Cardiac muscle cell (in vitro differentiated cells and primary cell): ENCODE data around the gene CCDC6. TPM values are rescaled to one million over a fixed set of nuclear protein-coding genes. Genes with fewer than 3 reads are reported as not detected.
"Not testable (repeated sequence)": the region's sequence is repeated elsewhere in the genome, so short reads cannot be mapped to it uniquely, and the experiment has no call there.

Experiments
- DNase-seq, 2 donors: peaks; one replicate each; pipeline versions ENCODE4 v3.0.0 to v3.0.0-alpha.2; 2010 to 2017; ENCODE audit warnings: low read depth in 1 of 2, low spot score in 1 of 2
- H3K27ac ChIP-seq: fragments of 200-600 bp; sonication (generic); 2 replicates; pipeline ENCODE4 v1.5.1; 2016
- H3K27me3 ChIP-seq: fragments of 200-600 bp; sonication (generic); 2 replicates; pipeline ENCODE4 v1.6.0; 2016; ENCODE audit warnings: control low read depth
- H3K36me3 ChIP-seq: fragments of 200-600 bp; sonication (generic); 2 replicates; pipeline ENCODE4 v1.5.1; 2016; ENCODE audit warnings: control low read depth
- H3K4me1 ChIP-seq: fragments of 200-600 bp; sonication (generic); 2 replicates; pipeline ENCODE4 v1.8.1; 2017; ENCODE audit warnings: low read depth, mild to moderate bottlenecking, mixed run types
- H3K4me3 ChIP-seq: fragments of 200-600 bp; sonication (generic); 2 replicates; pipeline ENCODE4 v1.5.1; 2016; ENCODE audit warnings: mild to moderate bottlenecking
- H3K9me3 ChIP-seq: fragments of 200-600 bp; sonication (generic); 2 replicates; pipeline ENCODE4 v1.5.1; 2017; ENCODE audit warnings: low read depth, mild to moderate bottlenecking, control low read depth
- polyA plus RNA-seq: library from polyadenylated mRNA; unstranded; fragments of >200 nt; fragmentation: Nextera tagmentation; extraction: Ambion mirVana; gene quantifications from 2 replicates; pipeline ENCODE4 v1.2.1, GENCODE V29; 2016
- total RNA-seq: library from RNA; depleted of rRNA; stranded (reverse); fragments of >200 nt; gene quantifications from 2 replicates; pipeline ENCODE4 v1.2.3, GENCODE V29; 2016
- TF ChIP-seq, protein P1 (sequence below): IDR thresholded peaks from 2 replicates; pipeline ENCODE4 v1.5.1; 2012; ENCODE audit warnings: low read depth, mild to moderate bottlenecking, low read length

The CCDC6 gene
- total and polyA plus RNA-seq, 2 experiments from 2014 or later: 11.0 to 22.2 TPM

DNA sequence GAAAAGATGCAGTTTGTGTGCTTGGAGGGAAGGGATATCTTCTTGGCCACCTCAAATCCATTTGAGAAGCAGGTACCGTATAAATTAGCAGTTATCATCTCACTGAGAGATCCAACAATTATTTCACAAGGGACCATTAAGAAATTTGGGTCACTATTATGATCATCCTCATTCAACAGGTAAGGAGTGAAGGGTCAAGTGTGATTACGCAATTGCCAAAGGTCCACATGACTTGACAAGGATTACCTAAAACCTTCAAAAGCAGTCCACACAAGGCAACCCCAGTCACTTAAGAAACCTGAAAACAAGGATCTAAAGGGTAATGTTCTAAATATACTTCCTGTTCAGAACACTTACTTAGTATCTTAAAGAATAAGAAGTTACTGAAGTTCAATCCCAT lies 27.4 kb downstream of the CCDC6 start:
- no peak overlapping the region for H3K4me3 ChIP-seq
- no peaks in the 10 kb centered on the region for H3K9me3 ChIP-seq
- H3K27me3 ChIP-seq: no peaks in the 10 kb centered on the region
- H3K36me3 ChIP-seq: no peaks in the 10 kb centered on the region
- TF ChIP-seq, protein P1, sequence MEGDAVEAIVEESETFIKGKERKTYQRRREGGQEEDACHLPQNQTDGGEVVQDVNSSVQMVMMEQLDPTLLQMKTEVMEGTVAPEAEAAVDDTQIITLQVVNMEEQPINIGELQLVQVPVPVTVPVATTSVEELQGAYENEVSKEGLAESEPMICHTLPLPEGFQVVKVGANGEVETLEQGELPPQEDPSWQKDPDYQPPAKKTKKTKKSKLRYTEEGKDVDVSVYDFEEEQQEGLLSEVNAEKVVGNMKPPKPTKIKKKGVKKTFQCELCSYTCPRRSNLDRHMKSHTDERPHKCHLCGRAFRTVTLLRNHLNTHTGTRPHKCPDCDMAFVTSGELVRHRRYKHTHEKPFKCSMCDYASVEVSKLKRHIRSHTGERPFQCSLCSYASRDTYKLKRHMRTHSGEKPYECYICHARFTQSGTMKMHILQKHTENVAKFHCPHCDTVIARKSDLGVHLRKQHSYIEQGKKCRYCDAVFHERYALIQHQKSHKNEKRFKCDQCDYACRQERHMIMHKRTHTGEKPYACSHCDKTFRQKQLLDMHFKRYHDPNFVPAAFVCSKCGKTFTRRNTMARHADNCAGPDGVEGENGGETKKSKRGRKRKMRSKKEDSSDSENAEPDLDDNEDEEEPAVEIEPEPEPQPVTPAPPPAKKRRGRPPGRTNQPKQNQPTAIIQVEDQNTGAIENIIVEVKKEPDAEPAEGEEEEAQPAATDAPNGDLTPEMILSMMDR: no peak
- no peak overlapping the region for H3K27ac ChIP-seq
- no peaks in the 10 kb centered on the region for H3K4me1 ChIP-seq
- no peak for DNase-seq

DNA sequence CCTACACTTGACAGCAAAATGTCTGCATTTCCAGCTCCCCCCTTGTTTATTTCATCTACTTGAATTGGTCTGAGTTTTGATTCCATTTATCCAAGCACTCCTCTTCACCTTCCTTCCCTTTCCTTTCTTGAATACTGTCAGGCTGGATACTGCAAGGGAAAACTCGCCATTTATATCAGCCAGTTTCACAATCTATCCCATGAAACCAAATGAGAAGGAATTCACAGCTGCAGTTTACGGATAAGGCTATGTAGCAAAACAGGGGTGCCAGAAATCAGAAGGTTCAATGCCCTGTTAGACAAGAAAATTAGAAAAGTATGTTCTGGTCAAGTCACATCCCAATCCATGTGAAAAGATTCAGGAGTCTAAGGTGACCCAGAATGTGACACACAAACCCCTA lies 28.1 kb downstream of the CCDC6 start:
- Histone ChIP-seq H3K27me3 (no peaks in the 10 kb centered on the region), H3K4me1 (no peaks in the 10 kb centered on the region), H3K36me3 (no peaks in the 10 kb centered on the region), H3K27ac (no peak overlapping the region), H3K9me3 (no peaks in the 10 kb centered on the region), H3K4me3 (no peak overlapping the region)
- TF ChIP-seq, protein P1: no peak
- DNase-seq: peak in 1 of 2 donors; percentile 44

DNA sequence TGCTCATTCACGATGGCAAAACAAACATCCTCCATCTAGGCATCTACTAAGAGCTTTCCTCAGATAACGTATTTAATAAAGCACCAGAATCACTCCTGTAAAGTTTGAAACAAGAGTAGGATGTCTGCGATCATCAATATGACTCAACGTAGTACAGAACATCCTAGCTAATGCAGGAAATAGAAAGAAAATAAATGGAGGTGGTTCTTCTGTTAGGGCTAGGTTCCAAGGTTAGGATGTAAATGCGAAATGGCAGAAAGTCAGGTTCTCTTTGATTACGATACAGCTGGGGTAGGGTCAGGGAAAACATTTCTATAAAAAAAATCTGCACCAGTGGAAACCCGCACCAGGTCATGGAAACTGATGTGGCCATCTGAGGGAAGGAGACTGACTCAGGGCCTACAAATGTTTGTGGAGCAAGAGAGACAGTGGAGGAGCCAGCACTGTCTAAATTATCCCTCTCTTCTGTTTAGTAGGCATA lies 29.1 kb downstream of the CCDC6 start:
- Histone ChIP-seq H3K27me3 (no peaks in the 10 kb centered on the region), H3K27ac (no peak overlapping the region), H3K9me3 (no peaks in the 10 kb centered on the region), H3K4me1 (peaks cover 8% of the 10 kb centered on the region), H3K4me3 (no peak overlapping the region), H3K36me3 (no peaks in the 10 kb centered on the region)
- DNase-seq: peak in 1 of 2 donors; percentile 28
- TF ChIP-seq, protein P1: no peak

DNA sequence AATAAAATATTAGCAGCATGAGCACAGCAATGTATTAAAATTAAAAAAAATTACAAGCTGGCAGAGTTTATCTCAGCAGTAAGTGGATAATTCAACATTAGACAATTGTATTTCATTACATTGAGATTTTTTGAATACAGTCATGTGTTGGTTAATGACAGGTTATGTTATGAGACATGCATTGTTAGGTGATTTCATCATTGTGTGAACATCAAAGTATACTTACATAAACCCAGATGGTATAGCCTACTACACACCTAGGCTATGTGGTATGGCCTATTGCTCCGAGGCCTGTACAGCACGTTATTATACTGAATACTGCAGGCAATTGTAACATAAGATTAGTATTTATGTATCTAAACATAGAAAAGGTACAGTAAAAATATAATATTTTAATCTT lies 29.7 kb downstream of the CCDC6 start:
- peaks cover 12% of the 10 kb centered on the region for H3K4me1 ChIP-seq
- no peak overlapping the region for H3K27ac ChIP-seq

DNA sequence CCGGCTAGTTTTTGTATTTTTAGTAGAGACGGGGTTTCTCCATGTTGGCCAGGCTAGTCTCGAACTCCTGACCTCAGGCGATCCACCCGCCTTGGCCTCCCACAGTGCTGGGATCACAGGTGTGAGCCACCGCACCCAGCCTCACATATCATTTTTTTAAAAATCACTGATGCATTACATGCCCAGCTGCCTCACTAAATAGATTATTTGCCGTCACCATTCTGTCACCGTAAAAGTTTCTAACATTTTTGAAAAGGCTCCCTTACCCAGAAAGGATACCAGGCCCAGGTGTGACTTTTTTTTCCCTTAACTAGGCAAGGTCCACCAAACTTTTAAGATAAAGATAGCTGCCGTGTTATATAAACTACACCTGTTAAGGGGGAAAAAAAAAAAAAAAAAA lies 30.1 kb downstream of the CCDC6 start:
- not testable (repeated sequence) for H3K36me3 ChIP-seq, H3K9me3 ChIP-seq, DNase-seq, H3K27ac ChIP-seq, H3K4me3 ChIP-seq, H3K27me3 ChIP-seq
- H3K4me1 ChIP-seq: peaks cover 16% of the 10 kb centered on the region

More for the DNA sequence above, 29.7 kb downstream of the CCDC6 start:
- H3K9me3 ChIP-seq: no peaks in the 10 kb centered on the region
- no peak for DNase-seq
- H3K27me3 ChIP-seq: no peaks in the 10 kb centered on the region
- no peak overlapping the region for H3K4me3 ChIP-seq
- no peaks in the 10 kb centered on the region for H3K36me3 ChIP-seq
- TF ChIP-seq, protein P1: no peak

DNA sequence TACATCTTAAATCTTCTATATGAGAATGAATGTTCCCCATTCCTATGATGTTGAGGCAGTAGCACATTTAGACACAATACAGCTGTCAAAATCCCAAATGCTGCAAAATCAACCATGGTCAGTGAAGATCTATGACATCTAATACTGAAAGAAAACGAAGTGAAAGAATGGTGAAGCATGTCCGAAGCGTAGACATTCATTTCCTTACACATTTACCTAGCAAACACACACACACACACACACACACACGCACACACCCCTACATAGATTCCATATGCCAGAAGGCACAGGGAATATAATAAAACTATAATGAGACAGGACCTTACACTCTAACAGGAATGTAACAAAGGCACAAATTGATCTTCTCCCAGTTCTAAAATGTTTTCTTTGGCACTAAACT lies 32.5 kb downstream of the CCDC6 start:
- Histone ChIP-seq H3K36me3 (no peaks in the 10 kb centered on the region), H3K27me3 (no peaks in the 10 kb centered on the region), H3K27ac (no peak overlapping the region), H3K4me1 (peaks cover 24% of the 10 kb centered on the region), H3K4me3 (no peak overlapping the region), H3K9me3 (no peaks in the 10 kb centered on the region)
- TF ChIP-seq, protein P1: no peak
- no peak for DNase-seq
